Measurements from ENCODE around the gene ACSM5. TPM values are rescaled to one million over a fixed set of nuclear protein-coding genes. Genes with fewer than 3 reads are reported as not detected.
A peak's percentile ranks its signal among the peaks of the same experiment; 100 is the strongest.

The ACSM5 gene
- 100 to 1,000 TPM in 1 of 2 donors, 1 to 10 TPM in 1; 4.2 to 198 TPM for total RNA-seq
- 100 to 1,000 TPM; 114 to 240 TPM for polyA plus RNA-seq

GRCh38 chr16:20409398-20410120, at the start of gene ACSM5:
Gene ACSM5 (plus strand): TSS chr16:20409534. CDS start chr16:20411485, 1,951 bp downstream.
- Histone ChIP-seq H3K27me3 (ENCODE audit: control insufficient read depth in 4 of 4, insufficient read depth in 4 of 4, low read length in 3 of 4) (no peaks in the 10 kb centered on the region), H3K36me3 (ENCODE audit: control insufficient read depth in 4 of 4, insufficient read depth in 3 of 4, low read depth in 1 of 4, low read length in 3 of 4) (no peaks in the 10 kb centered on the region), H3K9ac (ENCODE audit: low read depth in 1 of 2, low read length in 2 of 2) (peak within 1 kb of the TSS; percentile 72 to 95), H3K27ac (ENCODE audit: low read depth in 1 of 2, low read length in 2 of 2) (peak within 1 kb of the TSS; percentile 89 to 94), H3K9me3 (ENCODE audit: control insufficient read depth in 4 of 4, low read length in 3 of 4) (no peaks in the 10 kb centered on the region), H3K4me3 (ENCODE audit: low read depth in 1 of 3, low read length in 3 of 3) (peak within 1 kb of the TSS; percentile 56 to 88 (median 66)), H3K4me1 (ENCODE audit: control insufficient read depth in 4 of 4, insufficient read depth in 4 of 4, low read length in 3 of 4) (peaks cover 4 to 15% (median 11%) of the 10 kb centered on the region in 4 donors)
- 39% methylated on average over 6 of the region's 6 CpGs for WGBS
- DNase-seq (ENCODE audit: low spot score): peak; percentile 52
- TF ChIP-seq ATF3 (IDR thresholded peaks at IDR 0.05): peak; percentile 23
- peak; percentile 71 for TF ChIP-seq SP1 (IDR thresholded peaks at IDR 0.05)
- TF ChIP-seq RXRA (IDR thresholded peaks at IDR 0.05): peak; percentile 66 to 73
- peak; percentile 53 for TF ChIP-seq HNF4G (IDR thresholded peaks at IDR 0.05)
- TF ChIP-seq FOXA2 (IDR thresholded peaks at IDR 0.05): peak; percentile 17
- peak; percentile 45 to 59 for TF ChIP-seq RAD21 (IDR thresholded peaks at IDR 0.05)
- TF ChIP-seq JUND (IDR thresholded peaks at IDR 0.05): peak; percentile 24 to 42
- TF ChIP-seq TAF1 (conservative IDR thresholded peaks at IDR 0.05): peak; percentile 100
- peak; percentile 95 for TF ChIP-seq REST (IDR thresholded peaks at IDR 0.05)
- TF ChIP-seq ZBTB33 (IDR thresholded peaks at IDR 0.05): peak; percentile 31
- TF ChIP-seq GABPA (IDR thresholded peaks at IDR 0.05 in 1 of 2, conservative IDR thresholded peaks at IDR 0.05 in 1 of 2): no peak
- TF ChIP-seq HNF4A (conservative IDR thresholded peaks at IDR 0.05): peak; percentile 78 to 82
- TF ChIP-seq FOXA1 (IDR thresholded peaks at IDR 0.05): peak; percentile 56
- no peak for TF ChIP-seq NR2F2 (IDR thresholded peaks at IDR 0.05)
- TF ChIP-seq YY1 (IDR thresholded peaks at IDR 0.05): peak; percentile 64
- no peak for TF ChIP-seq CTCF (IDR thresholded peaks at IDR 0.05; ENCODE audit: low read depth, low read length, missing input control)
- no peak for TF ChIP-seq MAX (IDR thresholded peaks at IDR 0.05)
- TF ChIP-seq EGR1 (IDR thresholded peaks at IDR 0.05; ENCODE audit: low read depth in 2 of 2): peak in 1 of 2 donors; percentile 47
